Osteoblast (primary cell): ENCODE results near the gene EIF2B1. TPM values are rescaled to one million over a fixed set of nuclear protein-coding genes. Genes with fewer than 3 reads are reported as not detected.

ENCODE experiments used
- DNase-seq: peaks from one replicate; pipeline ENCODE4 v3.0.0; 2011; ENCODE audit warnings: low spot score, mixed read lengths; ENCODE audit not compliant: insufficient read length; ENCODE audit errors: missing footprints
- H2AFZ ChIP-seq: 2 replicates; pipeline ENCODE4 v1.6.0; 2011; ENCODE audit warnings: mild to moderate bottlenecking, low read length
- H3K27ac ChIP-seq: 2 replicates; pipeline ENCODE4 v1.5.1; 2011; ENCODE audit warnings: mild to moderate bottlenecking, low read depth, low read length, moderate library complexity
- H3K27me3 ChIP-seq: 2 replicates; pipeline ENCODE4 v1.6.0; 2012; ENCODE audit warnings: mild to moderate bottlenecking, control low read depth, inconsistent platforms, low read length, moderate library complexity; ENCODE audit not compliant: insufficient read depth
- H3K36me3 ChIP-seq: 2 replicates; pipeline ENCODE4 v1.5.1; 2011; ENCODE audit warnings: mild to moderate bottlenecking, low read length, control low read depth, moderate library complexity; ENCODE audit not compliant: insufficient read depth
- H3K4me1 ChIP-seq: 2 replicates; pipeline ENCODE4 v1.5.1; 2011; ENCODE audit warnings: mild to moderate bottlenecking, low read length, control low read depth, moderate library complexity; ENCODE audit not compliant: insufficient read depth
- H3K4me2 ChIP-seq: 2 replicates; pipeline ENCODE4 v1.6.0; 2011; ENCODE audit warnings: mild to moderate bottlenecking, low read length; ENCODE audit not compliant: insufficient read depth
- H3K4me3 ChIP-seq: fragments of 200-600 bp; sonication (generic); 3 replicates; pipeline ENCODE4 v1.5.1; 2012; ENCODE audit warnings: mild to moderate bottlenecking, low read length, inconsistent platforms; ENCODE audit not compliant: insufficient read depth
- H3K79me2 ChIP-seq: 2 replicates; pipeline ENCODE4 v1.6.0; 2012; ENCODE audit warnings: mild to moderate bottlenecking, low read length, control low read depth, inconsistent platforms; ENCODE audit not compliant: insufficient read depth
- H3K9me3 ChIP-seq: 2 replicates; pipeline ENCODE4 v1.5.1; 2011; ENCODE audit warnings: low read depth, low read length, control low read depth
- H4K20me1 ChIP-seq: 2 replicates; pipeline ENCODE4 v1.6.0; 2012; ENCODE audit warnings: mild to moderate bottlenecking, low read length, control low read depth; ENCODE audit not compliant: insufficient read depth
- CTCF ChIP-seq: IDR thresholded peaks from 2 replicates; pipeline ENCODE4 v1.5.1; 2011; ENCODE audit warnings: mild to moderate bottlenecking, low read depth, low read length, moderate library complexity; ENCODE audit errors: extremely low read depth
- total RNA-seq: library from RNA; depleted of rRNA; stranded (reverse); fragments of >200 nt; gene quantifications from 2 replicates; pipeline ENCODE4 v1.2.3, GENCODE V29; 2012

Gene EIF2B1
- total RNA-seq, 1 donor, result 32.6 TPM

GRCh38 chr12:123601602-123602489 lies 31.6 kb downstream of the EIF2B1 start, which contains the start of gene DDX55:
DDX55 (plus strand) TSS chr12:123602099; CDS start chr12:123602149, 50 bp downstream.
- Histone ChIP-seq H3K4me1 (peaks cover 7% of the 10 kb centered on the region), H3K27ac (peak within 1 kb of the TSS; percentile 87), H3K79me2 (peaks cover 69% of the 10 kb centered on the region), H3K27me3 (no peaks in the 10 kb centered on the region), H4K20me1 (peaks cover 6% of the 10 kb centered on the region), H3K9me3 (no peaks in the 10 kb centered on the region), H3K36me3 (peaks cover 41% of the 10 kb centered on the region), H3K4me2 (peak within 1 kb of the TSS; percentile 99), H2AFZ (peak within 1 kb of the TSS; percentile 98), H3K4me3 (peak within 1 kb of the TSS; percentile 95)
- DNase-seq, result peak; percentile 92
- peak; percentile 29 for TF ChIP-seq CTCF

DNA sequence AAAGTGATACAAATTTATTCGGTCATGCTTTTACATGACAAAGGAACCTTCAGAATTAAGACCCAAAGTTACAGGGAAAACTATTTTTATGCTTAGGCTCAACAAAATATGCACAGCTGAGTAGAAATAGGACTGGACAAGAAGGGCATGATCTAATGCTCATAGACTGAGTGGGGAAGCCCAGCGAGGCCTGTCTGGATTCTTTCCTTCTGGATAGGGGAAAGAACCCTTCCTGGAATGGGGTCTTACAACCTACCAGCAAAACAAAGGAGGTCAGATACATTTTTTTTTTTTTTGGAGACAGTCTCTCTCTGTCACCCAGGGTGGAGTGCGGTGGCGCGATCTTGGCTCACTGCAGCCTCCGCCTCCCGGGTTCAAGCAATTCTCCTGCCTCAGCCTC lies 33.8 kb downstream of the EIF2B1 start:
- Histone ChIP-seq H3K36me3 (peaks cover 45% of the 10 kb centered on the region), H4K20me1 (peaks cover 16% of the 10 kb centered on the region), H3K9me3 (no peaks in the 10 kb centered on the region), H3K4me1 (peaks cover 7% of the 10 kb centered on the region), H3K79me2 (peaks cover 68% of the 10 kb centered on the region), H3K4me2 (no peak overlapping the region), H3K4me3 (no peak overlapping the region), H3K27ac (no peak overlapping the region), H2AFZ (no peak overlapping the region), H3K27me3 (no peaks in the 10 kb centered on the region)
- no peak for TF ChIP-seq CTCF
- no peak for DNase-seq

DNA sequence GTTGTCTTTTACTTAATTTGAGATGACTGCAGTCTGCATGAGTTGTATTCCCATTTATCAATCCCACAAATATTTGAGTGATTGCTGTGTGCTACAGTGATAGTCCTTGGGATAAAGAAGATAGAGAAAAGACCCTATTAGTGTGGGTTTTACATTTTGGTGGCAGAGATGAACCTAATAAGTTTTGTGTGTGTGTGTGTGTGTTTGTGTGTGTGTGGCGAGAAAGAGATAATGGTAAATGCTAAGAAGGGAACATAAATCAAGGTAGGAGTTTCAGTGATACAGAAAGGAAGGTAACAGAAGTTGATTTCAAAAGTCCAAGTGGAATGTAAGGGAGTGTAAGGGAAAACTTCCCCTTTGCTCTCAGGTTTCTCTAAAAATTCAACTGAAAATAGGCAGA lies 34.2 kb downstream of the EIF2B1 start:
- no peaks in the 10 kb centered on the region for H3K9me3 ChIP-seq
- H3K4me2 ChIP-seq, result no peak overlapping the region
- no peak overlapping the region for H2AFZ ChIP-seq
- no peak for TF ChIP-seq CTCF
- H3K27me3 ChIP-seq, result no peaks in the 10 kb centered on the region
- peaks cover 7% of the 10 kb centered on the region for H3K4me1 ChIP-seq
- no peak for DNase-seq
- peaks cover 17% of the 10 kb centered on the region for H4K20me1 ChIP-seq
- no peak overlapping the region for H3K27ac ChIP-seq
- H3K79me2 ChIP-seq, result peaks cover 68% of the 10 kb centered on the region
- peaks cover 44% of the 10 kb centered on the region for H3K36me3 ChIP-seq
- no peak overlapping the region for H3K4me3 ChIP-seq

GRCh38 chr12:123598522-123598921 lies 35.0 kb downstream of the EIF2B1 start:
- peaks cover 48% of the 10 kb centered on the region for H3K36me3 ChIP-seq
- H3K27ac ChIP-seq, result no peak overlapping the region
- H4K20me1 ChIP-seq, result peaks cover 23% of the 10 kb centered on the region
- H3K4me2 ChIP-seq, result no peak overlapping the region
- H3K4me3 ChIP-seq, result no peak overlapping the region
- peaks cover 7% of the 10 kb centered on the region for H3K4me1 ChIP-seq
- no peaks in the 10 kb centered on the region for H3K27me3 ChIP-seq
- no peaks in the 10 kb centered on the region for H3K9me3 ChIP-seq
- no peak for TF ChIP-seq CTCF
- DNase-seq, result no peak
- H2AFZ ChIP-seq, result no peak overlapping the region
- H3K79me2 ChIP-seq, result peaks cover 68% of the 10 kb centered on the region
